Measurements from ENCODE around the gene ZNF135.

ZNF135 gene

GRCh38 chr19:58059003-58059670 is at the start of gene ZNF135:
Gene ZNF135 (plus strand): TSS chr19:58059282. CDS start chr19:58060003, 721 bp downstream.
- DNase-seq = peak; percentile 64 to 72

GRCh38 chr19:58009301-58009665 is 49.8 kb upstream of the ZNF135 start:
- DNase-seq = no peak

- DNase-seq = peak; percentile 65 to 75
Observed at GRCh38 chr19:58009666-58010301, 49.3 kb upstream of the ZNF135 start.

GRCh38 chr19:58010507-58010906 is 48.6 kb upstream of the ZNF135 start:
- DNase-seq = no peak

- DNase-seq = no peak
Observed at GRCh38 chr19:58014141-58014540, 44.9 kb upstream of the ZNF135 start.

- no peak for DNase-seq
Observed at GRCh38 chr19:58020129-58020528, 39.0 kb upstream of the ZNF135 start.

- DNase-seq = peak; percentile 41 to 45
Observed at GRCh38 chr19:58021541-58022282, 37.4 kb upstream of the ZNF135 start.

- no peak for DNase-seq
Observed at GRCh38 chr19:58022283-58022660, 36.8 kb upstream of the ZNF135 start.

- no peak for DNase-seq
Observed at GRCh38 chr19:58024661-58025060, 34.4 kb upstream of the ZNF135 start.

GRCh38 chr19:58033741-58034476 is 25.2 kb upstream of the ZNF135 start, which contains the start of gene ZSCAN1:
Gene ZSCAN1 (plus strand): TSS chr19:58034025. CDS start chr19:58037837, 3,812 bp downstream.
- peak; percentile 24 to 44 for DNase-seq

- DNase-seq = no peak
Observed at GRCh38 chr19:58034477-58034793, 24.6 kb upstream of the ZNF135 start.

- no peak for DNase-seq
Observed at GRCh38 chr19:58035863-58036262, 23.2 kb upstream of the ZNF135 start.

GRCh38 chr19:58037927-58038687 is 21.0 kb upstream of the ZNF135 start:
- DNase-seq = no peak

GRCh38 chr19:58038688-58039204 is 20.3 kb upstream of the ZNF135 start:
- no peak for DNase-seq

- DNase-seq = no peak
Observed at GRCh38 chr19:58040751-58041525, 18.1 kb upstream of the ZNF135 start.

- no peak for DNase-seq
Observed at GRCh38 chr19:58042495-58043340, 16.4 kb upstream of the ZNF135 start.

GRCh38 chr19:58044391-58044790 is 14.7 kb upstream of the ZNF135 start:
- no peak for DNase-seq

GRCh38 chr19:58044886-58045285 is 14.2 kb upstream of the ZNF135 start:
- DNase-seq = no peak

GRCh38 chr19:58045411-58046050 is 13.6 kb upstream of the ZNF135 start:
- no peak for DNase-seq

- no peak for DNase-seq
Observed at GRCh38 chr19:58046856-58047255, 12.2 kb upstream of the ZNF135 start.

All from activated T-cell treated with anti-CD3 and anti-CD28 coated beads, Interleukin-2, amount 50 U/mL, for 48 hours (primary cell).